Ovary (tissue), 9 donors: ENCODE data around the gene EIF6. TPM values are rescaled to one million over a fixed set of nuclear protein-coding genes. Genes with fewer than 3 reads are reported as not detected.
A peak's percentile ranks its signal among the peaks of the same experiment; 100 is the strongest.

Experiments used
- DNase-seq, 5 donors: peaks; one replicate each; pipeline ENCODE4 v3.0.0-alpha.2; 2019 to 2020
- H3K27ac ChIP-seq, 2 donors: fragments of 200-600 bp; one replicate each; pipeline versions ENCODE4 v1.5.1 to v1.8.0; 2019 to 2022
- H3K27me3 ChIP-seq: fragments of 200-600 bp; one replicate; pipeline ENCODE4 v1.8.0; 2022
- H3K36me3 ChIP-seq: fragments of 200-600 bp; sonication (generic); one replicate; pipeline ENCODE4 v1.5.1; 2019
- H3K4me1 ChIP-seq: one replicate; pipeline ENCODE4 v1.8.1; 2013; ENCODE audit warnings: mild to moderate bottlenecking, moderate library complexity; ENCODE audit not compliant: insufficient read depth
- H3K4me3 ChIP-seq: fragments of 200-600 bp; sonication (generic); one replicate; pipeline ENCODE4 v1.5.1; 2017
- H3K9me3 ChIP-seq, 2 donors: fragments of 200-600 bp in 1 of 2; sonication (generic) in 1 of 2; one replicate each; pipeline versions ENCODE4 v1.5.1 to v1.8.1; 2013 to 2019; ENCODE audit warnings: mild to moderate bottlenecking in 1 of 2, moderate library complexity in 1 of 2
- EP300 ChIP-seq: sonication (generic); formaldehyde crosslinking; IDR thresholded peaks from one replicate; pipeline ENCODE4 v1.6.1; 2017; ENCODE audit warnings: antibody characterized with exemption
- POLR2A ChIP-seq: fragments of 450-650 bp; IDR thresholded peaks from one replicate; pipeline ENCODE4 v1.6.1; 2017; ENCODE audit warnings: antibody characterized with exemption, mild to moderate bottlenecking, moderate library complexity
- WGBS, 3 donors: extraction: QIAGEN DNeasy Blood & Tissue Kit in 1 of 3; methylation state at CpG; one replicate each; pipeline versions ENCODE4 v1.1.5 to v1.1.7; 2013 to 2017; 5-methylcytosine and 5-hydroxymethylcytosine counted together
- intact Hi-C, 4 donors: fragments of 100-400 bp; cut with DNase I; formaldehyde crosslinking; loops; one replicate each; pipeline versions ENCODE4 v1.11.0 to v1.15.1; 2022 to 2023
- polyA plus RNA-seq, 2 donors: library from polyadenylated mRNA; stranded (reverse); fragments of 200-250 nt in 1 of 2; fragments of 350-450 nt in 1 of 2; fragmentation: Illumina TruSeq in 1 of 2; extraction: RNeasy Lipid Tissue Mini Kit (QIAGEN cat#74804) in 1 of 2; gene quantifications; one replicate each; pipeline ENCODE4 v1.2.3, GENCODE V29; 2013 to 2014
- total RNA-seq, 7 donors: library from RNA; depleted of rRNA in 2 of 7; stranded (reverse); fragments of >200 nt in 2 of 7; fragmentation: NEBNext Ultra II Directional in 3 of 7; extraction: Animal tissue kit (Norgen Biotek cat#: 25700) in 3 of 7; gene quantifications; one replicate each; pipeline versions ENCODE4 v1.1.0 to v1.2.4, GENCODE V29; 2016 to 2023
- TF ChIP-seq, protein P1 (sequence below), 3 donors: fragments of 450-650 bp in 2 of 3; fragments of 200-600 bp in 1 of 3; IDR thresholded peaks; one replicate each; pipeline versions ENCODE4 v1.5.1 to v1.8.0; 2016 to 2022; ENCODE audit warnings: antibody characterized with exemption in 3 of 3, mild to moderate bottlenecking in 1 of 3
- donor health status: DM: no; HTN: no; CAD: no; lungs with moderate emphysema.
- donor health status: DM: no; HTN: no; CAD: no.
- donor health status: Bipolar disorder and iron deficiency.
- donor health status: DM: yes; HTN: yes; CAD: no.
- donor health status: DM: no; HTN: no; CAD: no.
- donor health status: DM: yes; HTN: yes; CAD: no.

EIF6 gene
- total and polyA plus RNA-seq, 9 donors, result 36.6 to 93.1 (median 69.8) TPM

DNA sequence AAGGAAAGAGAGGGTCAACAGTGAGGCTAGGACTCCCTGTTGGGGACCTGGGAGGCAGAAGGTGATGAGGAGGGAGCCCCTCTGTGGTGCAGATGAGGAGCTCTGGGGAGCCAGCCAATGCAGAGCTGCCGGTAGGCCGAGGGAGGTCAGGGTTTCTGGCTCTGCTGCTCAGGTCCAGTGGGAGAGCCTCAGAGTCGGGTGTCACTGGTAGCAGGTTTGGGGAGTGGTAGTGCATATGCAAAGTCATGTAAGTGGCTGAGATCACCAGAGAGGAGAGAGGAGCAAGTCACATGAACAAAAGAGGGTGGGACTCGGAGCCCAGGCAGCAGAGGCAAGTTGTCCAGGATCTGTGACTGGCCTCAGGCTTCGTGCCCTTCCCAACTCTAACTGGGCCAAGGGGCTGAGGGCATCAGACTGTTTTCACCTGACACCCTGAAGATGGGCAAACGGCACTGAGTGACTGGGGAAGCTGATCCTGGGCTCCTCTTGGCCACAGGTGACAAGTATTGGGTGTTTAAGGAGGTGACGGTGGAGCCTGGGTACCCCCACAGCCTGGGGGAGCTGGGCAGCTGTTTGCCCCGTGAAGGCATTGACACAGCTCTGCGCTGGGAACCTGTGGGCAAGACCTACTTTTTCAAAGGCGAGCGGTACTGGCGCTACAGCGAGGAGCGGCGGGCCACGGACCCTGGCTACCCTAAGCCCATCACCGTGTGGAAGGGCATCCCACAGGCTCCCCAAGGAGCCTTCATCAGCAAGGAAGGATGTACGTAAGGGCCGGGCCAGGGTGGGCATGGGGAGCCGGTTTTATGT is 13.3 kb downstream of the EIF6 start:
- no peaks in the 10 kb centered on the region for H3K36me3 ChIP-seq
- intact Hi-C loops, result loop anchor here in 1 of 4 donors (5.0 kb wide), 1 partner anchor 124 kb away; the partner anchor contains the start of gene EDEM2
- no peaks in the 10 kb centered on the region for H3K27me3 ChIP-seq
- no peaks in the 10 kb centered on the region for H3K9me3 ChIP-seq
- WGBS, 3 donors, result 83 to 85% (median 84%) methylated on average over 20 of the region's 20 CpGs
- no peak for TF ChIP-seq POLR2A
- H3K27ac ChIP-seq, result no peak overlapping the region
- no peaks in the 10 kb centered on the region for H3K4me1 ChIP-seq
- no peak overlapping the region for H3K4me3 ChIP-seq
- no peak for DNase-seq

DNA sequence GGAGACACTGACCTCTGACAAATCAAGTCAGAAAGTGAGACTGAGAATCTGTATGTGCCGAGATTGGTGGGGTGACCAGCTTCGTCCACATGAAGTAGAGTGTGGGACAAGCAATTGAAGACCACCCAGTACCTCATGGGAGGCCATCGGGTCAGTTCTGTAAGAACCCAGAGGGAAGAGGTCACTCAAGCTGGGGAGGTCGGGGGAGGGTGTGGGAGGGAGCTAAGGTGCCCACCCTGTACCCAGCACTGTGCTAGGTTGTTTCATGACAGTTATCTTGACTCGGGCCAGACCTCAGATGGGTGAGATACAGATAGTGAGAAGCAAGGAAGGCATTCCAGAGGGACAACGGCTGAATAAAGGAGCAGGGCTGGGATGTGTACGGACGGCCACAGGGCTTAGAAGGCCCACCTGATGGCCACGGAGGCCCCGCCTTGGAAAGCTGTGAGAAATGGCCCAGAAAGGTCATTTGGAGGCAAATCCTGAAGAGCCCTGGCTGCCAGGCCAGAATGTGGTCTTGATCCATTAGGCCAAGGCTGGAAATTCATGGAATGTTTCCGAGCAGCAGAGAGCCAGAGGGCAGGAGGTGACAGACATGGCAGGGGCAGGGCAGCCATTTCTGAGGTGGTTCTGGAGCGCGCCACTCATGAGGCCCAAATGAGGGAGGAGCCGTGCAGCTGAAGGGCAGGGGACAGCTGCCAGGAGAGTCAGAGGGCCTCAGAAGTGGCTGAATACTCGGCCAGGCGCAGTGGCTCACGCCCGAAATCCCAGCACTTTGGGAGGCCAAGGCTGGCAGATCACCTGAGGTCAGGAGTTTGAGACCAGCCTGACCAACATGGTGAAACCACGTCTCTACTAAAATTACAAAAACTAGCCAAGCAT is 14.3 kb downstream of the EIF6 start:
- Histone ChIP-seq H3K36me3 (no peaks in the 10 kb centered on the region), H3K27me3 (no peaks in the 10 kb centered on the region), H3K27ac (no peak overlapping the region), H3K4me1 (no peaks in the 10 kb centered on the region), H3K4me3 (no peak overlapping the region), H3K9me3 (no peaks in the 10 kb centered on the region)
- 85 to 88% (median 87%) methylated on average over 19 of the region's 19 CpGs for WGBS, 3 donors
- intact Hi-C loops, result loop anchor here in 1 of 4 donors (5.0 kb wide), 1 partner anchor 123 kb away; the partner anchor contains the start of gene EDEM2
- no peak for DNase-seq
- TF ChIP-seq POLR2A, result no peak
- no peak for TF ChIP-seq EP300
- TF ChIP-seq, protein P1, sequence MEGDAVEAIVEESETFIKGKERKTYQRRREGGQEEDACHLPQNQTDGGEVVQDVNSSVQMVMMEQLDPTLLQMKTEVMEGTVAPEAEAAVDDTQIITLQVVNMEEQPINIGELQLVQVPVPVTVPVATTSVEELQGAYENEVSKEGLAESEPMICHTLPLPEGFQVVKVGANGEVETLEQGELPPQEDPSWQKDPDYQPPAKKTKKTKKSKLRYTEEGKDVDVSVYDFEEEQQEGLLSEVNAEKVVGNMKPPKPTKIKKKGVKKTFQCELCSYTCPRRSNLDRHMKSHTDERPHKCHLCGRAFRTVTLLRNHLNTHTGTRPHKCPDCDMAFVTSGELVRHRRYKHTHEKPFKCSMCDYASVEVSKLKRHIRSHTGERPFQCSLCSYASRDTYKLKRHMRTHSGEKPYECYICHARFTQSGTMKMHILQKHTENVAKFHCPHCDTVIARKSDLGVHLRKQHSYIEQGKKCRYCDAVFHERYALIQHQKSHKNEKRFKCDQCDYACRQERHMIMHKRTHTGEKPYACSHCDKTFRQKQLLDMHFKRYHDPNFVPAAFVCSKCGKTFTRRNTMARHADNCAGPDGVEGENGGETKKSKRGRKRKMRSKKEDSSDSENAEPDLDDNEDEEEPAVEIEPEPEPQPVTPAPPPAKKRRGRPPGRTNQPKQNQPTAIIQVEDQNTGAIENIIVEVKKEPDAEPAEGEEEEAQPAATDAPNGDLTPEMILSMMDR (IDR thresholded peaks at IDR 0.05), result no peak

DNA sequence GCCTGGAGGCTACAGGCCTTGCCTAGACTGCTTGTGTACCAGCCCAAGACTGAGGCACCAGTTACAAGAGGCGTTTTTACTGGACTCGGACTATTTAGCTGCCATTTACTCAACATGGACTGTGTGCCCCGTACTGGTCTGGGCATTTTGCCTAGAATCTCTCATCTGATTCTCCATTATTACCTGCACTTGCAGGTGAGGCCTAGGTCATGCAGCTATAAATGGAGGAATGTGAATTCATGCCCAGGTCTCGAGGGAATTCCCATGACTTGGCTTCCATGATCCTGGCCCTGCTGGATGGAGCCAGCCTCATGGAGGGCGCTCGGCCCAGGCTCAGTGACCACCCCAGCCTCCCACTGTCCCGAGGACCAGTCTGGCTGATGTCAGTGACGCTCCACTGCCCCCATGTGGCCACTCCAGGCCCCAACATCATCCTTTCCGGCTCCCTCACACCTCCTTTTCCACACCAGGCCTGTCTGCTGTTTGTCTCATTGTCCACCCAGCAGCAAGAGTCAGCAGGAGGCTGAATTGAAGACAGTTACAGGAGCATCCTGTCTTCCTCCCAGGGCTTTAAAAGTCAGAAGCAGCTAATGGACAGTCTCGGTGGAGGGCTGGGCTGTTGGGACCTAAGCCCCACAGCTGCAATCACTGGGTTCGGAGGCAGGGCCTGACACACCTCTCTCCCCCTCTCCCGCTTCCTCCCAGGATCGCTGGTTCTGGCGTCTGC is 15.4 kb downstream of the EIF6 start:
- H3K4me1 ChIP-seq, result no peaks in the 10 kb centered on the region
- TF ChIP-seq, protein P1 (IDR thresholded peaks at IDR 0.05), result peak in 1 of 3 donors; percentile 21
- no peak for TF ChIP-seq POLR2A
- no peaks in the 10 kb centered on the region for H3K9me3 ChIP-seq
- 49 to 62% (median 55%) methylated on average over 14 of the region's 14 CpGs for WGBS, 3 donors
- intact Hi-C loops, result no loop called here
- no peaks in the 10 kb centered on the region for H3K36me3 ChIP-seq
- H3K27ac ChIP-seq, result no peak overlapping the region
- no peak overlapping the region for H3K4me3 ChIP-seq
- H3K27me3 ChIP-seq, result no peaks in the 10 kb centered on the region
- DNase-seq, result peak in 4 of 5 donors; percentile 54 to 76 (median 58)

DNA sequence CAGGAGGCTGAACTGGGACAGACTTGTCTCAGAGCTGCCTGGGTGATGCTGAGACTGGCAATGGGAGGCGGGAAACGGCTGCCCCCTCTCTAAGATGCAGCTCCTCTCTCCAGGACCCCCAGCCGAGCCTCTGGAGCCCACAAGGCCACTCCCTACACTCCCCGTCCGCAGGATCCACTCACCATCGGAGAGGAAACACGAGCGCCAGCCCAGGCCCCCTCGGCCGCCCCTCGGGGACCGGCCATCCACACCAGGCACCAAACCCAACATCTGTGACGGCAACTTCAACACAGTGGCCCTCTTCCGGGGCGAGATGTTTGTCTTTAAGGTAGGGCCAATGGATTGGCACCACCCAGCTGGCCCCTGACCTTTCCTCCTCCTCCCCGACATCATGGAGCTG is 17.5 kb downstream of the EIF6 start:
- Histone ChIP-seq H3K4me3 (no peak overlapping the region), H3K27ac (no peak overlapping the region), H3K4me1 (no peaks in the 10 kb centered on the region), H3K36me3 (no peaks in the 10 kb centered on the region), H3K9me3 (no peaks in the 10 kb centered on the region), H3K27me3 (no peaks in the 10 kb centered on the region)
- 90 to 92% (median 91%) methylated on average over 16 of the region's 16 CpGs for WGBS, 3 donors
- intact Hi-C loops, result no loop called here
- TF ChIP-seq, protein P1 (IDR thresholded peaks at IDR 0.05), result no peak
- no peak for TF ChIP-seq POLR2A
- TF ChIP-seq EP300, result no peak
- no peak for DNase-seq
